ENCODE measurements around the gene GNAZ.

The GNAZ gene

DNA sequence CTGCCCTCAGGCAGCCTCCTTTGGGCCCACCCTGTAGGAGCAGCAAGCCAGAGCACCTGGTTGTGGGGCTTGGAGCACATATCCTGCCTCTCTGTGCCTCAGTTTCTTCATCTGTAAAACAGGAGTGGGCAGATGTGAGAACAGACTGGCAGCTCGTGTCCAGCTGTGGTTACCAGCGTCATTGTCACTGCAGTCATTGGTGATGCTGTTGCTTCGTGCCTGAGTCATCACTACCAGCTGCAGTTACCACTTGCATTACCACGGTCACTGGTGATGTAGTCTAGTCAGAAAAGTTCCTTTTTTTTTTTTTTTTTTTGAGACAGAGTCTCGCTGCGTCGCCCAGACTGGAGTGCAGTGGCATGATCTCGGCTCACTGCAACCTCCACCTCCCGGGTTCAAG, 51.1 kb downstream of the GNAZ start:
- no peak for DNase-seq (ENCODE audit: low spot score)
- Histone ChIP-seq H3K27ac (ENCODE audit: poor library complexity, severe bottlenecking) (no peak overlapping the region), H3K27me3 (ENCODE audit: insufficient read depth, poor library complexity, severe bottlenecking) (no peaks in the 10 kb centered on the region), H3K4me1 (ENCODE audit: insufficient read depth, poor library complexity, severe bottlenecking) (no peaks in the 10 kb centered on the region), H3K36me3 (ENCODE audit: low read depth) (no peaks in the 10 kb centered on the region), H3K4me3 (ENCODE audit: severe bottlenecking) (no peak overlapping the region), H3K9me3 (ENCODE audit: severe bottlenecking) (no peaks in the 10 kb centered on the region)
- ATAC-seq (ENCODE audit: low read depth): no peak
- TF ChIP-seq, protein P1, sequence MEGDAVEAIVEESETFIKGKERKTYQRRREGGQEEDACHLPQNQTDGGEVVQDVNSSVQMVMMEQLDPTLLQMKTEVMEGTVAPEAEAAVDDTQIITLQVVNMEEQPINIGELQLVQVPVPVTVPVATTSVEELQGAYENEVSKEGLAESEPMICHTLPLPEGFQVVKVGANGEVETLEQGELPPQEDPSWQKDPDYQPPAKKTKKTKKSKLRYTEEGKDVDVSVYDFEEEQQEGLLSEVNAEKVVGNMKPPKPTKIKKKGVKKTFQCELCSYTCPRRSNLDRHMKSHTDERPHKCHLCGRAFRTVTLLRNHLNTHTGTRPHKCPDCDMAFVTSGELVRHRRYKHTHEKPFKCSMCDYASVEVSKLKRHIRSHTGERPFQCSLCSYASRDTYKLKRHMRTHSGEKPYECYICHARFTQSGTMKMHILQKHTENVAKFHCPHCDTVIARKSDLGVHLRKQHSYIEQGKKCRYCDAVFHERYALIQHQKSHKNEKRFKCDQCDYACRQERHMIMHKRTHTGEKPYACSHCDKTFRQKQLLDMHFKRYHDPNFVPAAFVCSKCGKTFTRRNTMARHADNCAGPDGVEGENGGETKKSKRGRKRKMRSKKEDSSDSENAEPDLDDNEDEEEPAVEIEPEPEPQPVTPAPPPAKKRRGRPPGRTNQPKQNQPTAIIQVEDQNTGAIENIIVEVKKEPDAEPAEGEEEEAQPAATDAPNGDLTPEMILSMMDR (IDR thresholded peaks at IDR 0.05; ENCODE audit: poor library complexity, severe bottlenecking): no peak

DNA sequence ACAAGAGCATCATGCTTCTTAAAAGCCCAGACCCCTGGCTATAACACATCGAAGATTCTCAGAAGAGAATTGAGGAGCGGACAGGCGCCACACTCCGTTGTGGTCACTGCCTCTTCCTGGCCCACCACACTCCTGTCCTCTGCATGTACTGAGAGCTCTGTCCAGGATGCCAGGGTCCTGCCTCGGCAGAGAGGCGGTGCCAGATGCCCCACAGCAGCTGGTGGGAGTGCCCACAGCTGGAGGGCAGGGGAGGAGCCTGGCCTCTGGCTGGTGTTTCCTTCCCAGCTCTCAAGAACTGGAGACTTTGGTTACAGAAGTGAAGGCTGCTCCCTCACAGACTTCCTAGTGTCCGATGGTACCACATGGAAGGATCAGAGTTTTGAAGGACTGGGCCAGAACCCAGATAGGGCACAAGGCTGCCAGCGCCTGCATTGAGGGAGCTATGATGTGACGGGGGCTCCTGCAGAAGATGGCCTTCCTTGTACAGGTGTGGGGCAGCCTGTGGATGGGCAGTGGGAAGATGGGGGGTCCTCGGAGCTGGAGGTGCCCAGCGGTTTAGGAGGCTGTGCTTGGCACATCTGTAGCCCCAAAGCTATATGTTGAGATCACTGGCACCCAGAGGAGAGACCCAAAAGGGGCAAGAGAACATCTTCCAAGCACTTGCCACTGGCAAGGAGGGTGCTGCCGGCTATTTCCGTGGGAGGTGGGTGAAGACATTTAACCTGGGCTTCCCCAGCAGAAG, 52.1 kb downstream of the GNAZ start:
- H3K36me3 ChIP-seq (ENCODE audit: low read depth): no peaks in the 10 kb centered on the region
- DNase-seq (ENCODE audit: low spot score) (no peak), ATAC-seq (ENCODE audit: low read depth) (no peak)
- no peak overlapping the region for H3K27ac ChIP-seq (ENCODE audit: poor library complexity, severe bottlenecking)
- peaks cover 2% of the 10 kb centered on the region for H3K9me3 ChIP-seq (ENCODE audit: severe bottlenecking)
- H3K27me3 ChIP-seq (ENCODE audit: insufficient read depth, poor library complexity, severe bottlenecking): no peaks in the 10 kb centered on the region
- no peak overlapping the region for H3K4me3 ChIP-seq (ENCODE audit: severe bottlenecking)
- TF ChIP-seq, protein P1 (IDR thresholded peaks at IDR 0.05; ENCODE audit: poor library complexity, severe bottlenecking): no peak
- no peaks in the 10 kb centered on the region for H3K4me1 ChIP-seq (ENCODE audit: insufficient read depth, poor library complexity, severe bottlenecking)

DNA sequence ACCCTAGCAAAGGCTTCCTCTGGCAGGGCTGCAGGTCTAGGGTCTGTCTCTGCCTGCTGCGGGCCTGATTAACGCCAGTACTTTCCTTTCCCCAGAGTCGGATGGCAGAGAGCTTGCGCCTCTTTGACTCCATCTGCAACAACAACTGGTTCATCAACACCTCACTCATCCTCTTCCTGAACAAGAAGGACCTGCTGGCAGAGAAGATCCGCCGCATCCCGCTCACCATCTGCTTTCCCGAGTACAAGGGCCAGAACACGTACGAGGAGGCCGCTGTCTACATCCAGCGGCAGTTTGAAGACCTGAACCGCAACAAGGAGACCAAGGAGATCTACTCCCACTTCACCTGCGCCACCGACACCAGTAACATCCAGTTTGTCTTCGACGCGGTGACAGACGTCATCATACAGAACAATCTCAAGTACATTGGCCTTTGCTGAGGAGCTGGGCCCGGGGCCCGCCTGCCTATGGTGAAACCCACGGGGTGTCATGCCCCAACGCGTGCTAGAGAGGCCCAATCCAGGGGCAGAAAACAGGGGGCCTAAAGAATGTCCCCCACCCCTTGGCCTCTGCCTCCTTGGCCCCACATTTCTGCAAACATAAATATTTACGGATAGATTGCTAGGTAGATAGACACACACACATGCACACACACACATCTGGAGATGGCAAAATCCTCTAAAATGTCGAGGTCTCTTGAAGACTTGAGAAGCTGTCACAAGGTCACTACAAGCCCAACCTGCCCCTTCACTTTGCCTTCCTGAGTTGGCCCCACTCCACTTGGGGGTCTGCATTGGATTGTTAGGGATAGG, 52.9 kb downstream of the GNAZ start:
- TF ChIP-seq, protein P1 (IDR thresholded peaks at IDR 0.05; ENCODE audit: poor library complexity, severe bottlenecking): no peak
- Histone ChIP-seq H3K27ac (ENCODE audit: poor library complexity, severe bottlenecking) (no peak overlapping the region), H3K4me3 (ENCODE audit: severe bottlenecking) (no peak overlapping the region), H3K27me3 (ENCODE audit: insufficient read depth, poor library complexity, severe bottlenecking) (no peaks in the 10 kb centered on the region), H3K4me1 (ENCODE audit: insufficient read depth, poor library complexity, severe bottlenecking) (no peaks in the 10 kb centered on the region), H3K36me3 (ENCODE audit: low read depth) (no peaks in the 10 kb centered on the region), H3K9me3 (ENCODE audit: severe bottlenecking) (peaks cover 2% of the 10 kb centered on the region)
- no peak for DNase-seq (ENCODE audit: low spot score)
- no peak for ATAC-seq (ENCODE audit: low read depth)

DNA sequence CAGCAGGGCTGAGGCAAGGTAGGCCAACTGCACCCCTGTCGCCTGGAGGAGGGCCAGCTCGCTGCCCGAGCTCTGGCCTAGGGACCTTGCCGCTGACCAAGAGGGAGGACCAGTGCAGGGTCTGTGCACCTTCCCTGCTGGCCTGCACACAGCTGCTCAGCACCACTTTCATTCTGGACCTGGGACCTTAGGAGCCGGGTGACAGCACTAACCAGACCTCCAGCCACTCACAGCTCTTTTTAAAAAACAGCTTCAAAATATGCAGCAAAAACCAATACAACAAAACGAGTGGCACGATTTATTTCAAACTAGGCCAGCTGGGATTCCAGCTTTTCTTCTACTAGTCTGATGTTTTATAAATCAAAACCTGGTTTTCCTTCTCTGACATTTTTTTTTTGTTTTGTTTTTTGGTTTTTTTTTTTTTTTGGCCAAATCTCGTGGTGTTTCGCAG, 53.5 kb downstream of the GNAZ start:
- Histone ChIP-seq H3K9me3 (ENCODE audit: severe bottlenecking) (peaks cover 7% of the 10 kb centered on the region), H3K4me3 (ENCODE audit: severe bottlenecking) (no peak overlapping the region), H3K4me1 (ENCODE audit: insufficient read depth, poor library complexity, severe bottlenecking) (no peaks in the 10 kb centered on the region), H3K36me3 (ENCODE audit: low read depth) (no peaks in the 10 kb centered on the region), H3K27ac (ENCODE audit: poor library complexity, severe bottlenecking) (no peak overlapping the region), H3K27me3 (ENCODE audit: insufficient read depth, poor library complexity, severe bottlenecking) (no peaks in the 10 kb centered on the region)
- no peak for ATAC-seq (ENCODE audit: low read depth)
- TF ChIP-seq, protein P1 (IDR thresholded peaks at IDR 0.05; ENCODE audit: poor library complexity, severe bottlenecking): no peak
- DNase-seq (ENCODE audit: low spot score): no peak

Measured in RWPE2 (cell line).